GM18517 (cell line): Measurements from ENCODE around the gene RELA.
A peak's percentile ranks its signal among the peaks of the same experiment; 100 is the strongest.

Experiments
- ATAC-seq: cut with Tn5 transposase; IDR thresholded peaks from one replicate; pipeline ENCODE4 v1.9.1; 2021; ENCODE audit warnings: mild to moderate bottlenecking, moderate library complexity; ENCODE audit not compliant: unreplicated experiment

The RELA gene

GRCh38 chr11:65615229-65615949, 47.3 kb downstream of the RELA start, which contains the start of gene PCNX3:
Gene PCNX3, plus strand, starts transcription at chr11:65615776. Its CDS starts 536 bp downstream, at chr11:65616312.
- peak; percentile 89 for ATAC-seq

GRCh38 chr11:65613091-65613928, 49.4 kb downstream of the RELA start:
- ATAC-seq, result no peak

- no peak for ATAC-seq
These were observed 50.0 kb downstream of the RELA start for GRCh38 chr11:65612691-65613090.

- no peak for ATAC-seq
These were observed 50.7 kb downstream of the RELA start for GRCh38 chr11:65611758-65612603.

GRCh38 chr11:65611028-65611757, 51.5 kb downstream of the RELA start:
- ATAC-seq, result no peak

- ATAC-seq, result no peak
These were observed 52.3 kb downstream of the RELA start for GRCh38 chr11:65610404-65610803.

GRCh38 chr11:65609665-65610064, 53.1 kb downstream of the RELA start:
- no peak for ATAC-seq

- no peak for ATAC-seq
These were observed 53.5 kb downstream of the RELA start for GRCh38 chr11:65609229-65609628.

- ATAC-seq, result no peak
These were observed 54.9 kb downstream of the RELA start for GRCh38 chr11:65607614-65608426.

GRCh38 chr11:65606876-65607613, 55.7 kb downstream of the RELA start:
- no peak for ATAC-seq

GRCh38 chr11:65604258-65604657, 58.5 kb downstream of the RELA start:
- ATAC-seq, result no peak
